ENCODE measurements around the gene RAC2.

DNA sequence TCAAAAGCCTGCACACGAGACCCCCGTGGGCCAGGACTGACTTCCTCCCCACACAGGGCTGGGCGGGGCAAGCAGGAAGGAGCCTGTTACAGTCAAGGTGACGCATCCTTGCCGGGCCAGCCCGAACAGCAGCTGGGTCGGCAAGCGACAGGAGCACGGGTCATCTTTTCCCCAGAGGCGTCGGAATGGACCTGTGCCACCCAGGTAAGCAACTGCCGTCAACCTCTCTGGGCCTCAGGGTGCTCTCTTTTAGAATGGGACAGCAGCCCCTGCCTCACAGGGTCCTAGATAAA, 38.3 kb upstream of the RAC2 start, which contains the start of gene CYTH4:
- no peak for TF ChIP-seq CTCF (IDR thresholded peaks at IDR 0.05; ENCODE audit: low read depth, low read length)
- TF ChIP-seq EZH2phosphoT487 (IDR thresholded peaks at IDR 0.05; ENCODE audit: low read depth): no peak
